NOMO-1 (cell line): Measurements from ENCODE around the gene CFAP53.

Experiments
- DNase-seq, 2 experiments: peaks; one replicate each; lab custom pipeline; 2025; ENCODE audit not compliant: unreplicated experiment in 2 of 2; lab: John Stamatoyannopoulos, UW

CFAP53 gene

DNA sequence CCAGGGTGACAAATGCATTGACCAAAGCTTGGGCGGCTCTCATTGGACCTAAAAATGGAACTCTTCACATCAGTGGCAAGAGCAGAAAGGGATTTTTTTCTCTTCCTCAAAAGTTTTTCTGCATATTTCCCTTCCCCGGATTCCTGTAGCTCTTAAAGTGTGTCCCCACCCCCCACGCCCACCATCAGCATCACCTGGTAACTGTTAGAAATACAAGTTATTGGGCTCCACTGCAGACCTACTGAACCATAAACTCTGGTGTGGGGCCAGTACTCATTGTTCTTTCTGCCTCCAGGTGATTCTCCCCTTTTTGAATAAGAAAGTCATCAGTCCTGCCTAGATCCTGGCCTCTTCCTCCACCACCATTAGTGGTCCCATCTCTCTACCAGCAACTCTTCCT, 70.0 kb downstream of the CFAP53 start:
- no peak for DNase-seq

DNA sequence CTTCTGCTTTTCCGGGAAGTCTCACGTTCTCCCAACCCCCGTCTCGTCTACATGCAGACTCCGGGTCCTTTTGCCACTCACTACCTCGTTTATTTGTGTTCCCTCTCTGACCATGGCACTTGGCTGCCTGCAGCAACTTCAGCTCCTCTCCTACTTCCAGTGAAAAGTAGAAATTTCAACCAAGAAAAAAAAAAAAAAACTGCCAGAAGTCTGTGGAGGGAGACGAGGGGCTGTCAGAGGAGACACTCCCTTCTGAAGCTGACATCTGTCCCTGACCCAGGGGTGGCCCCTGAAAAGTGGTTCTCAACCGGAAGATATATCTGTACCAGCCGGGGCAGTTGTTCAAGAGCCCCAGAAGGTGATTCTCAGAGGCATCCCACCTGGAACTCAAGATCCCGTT, 70.6 kb downstream of the CFAP53 start:
- DNase-seq, result no peak

DNA sequence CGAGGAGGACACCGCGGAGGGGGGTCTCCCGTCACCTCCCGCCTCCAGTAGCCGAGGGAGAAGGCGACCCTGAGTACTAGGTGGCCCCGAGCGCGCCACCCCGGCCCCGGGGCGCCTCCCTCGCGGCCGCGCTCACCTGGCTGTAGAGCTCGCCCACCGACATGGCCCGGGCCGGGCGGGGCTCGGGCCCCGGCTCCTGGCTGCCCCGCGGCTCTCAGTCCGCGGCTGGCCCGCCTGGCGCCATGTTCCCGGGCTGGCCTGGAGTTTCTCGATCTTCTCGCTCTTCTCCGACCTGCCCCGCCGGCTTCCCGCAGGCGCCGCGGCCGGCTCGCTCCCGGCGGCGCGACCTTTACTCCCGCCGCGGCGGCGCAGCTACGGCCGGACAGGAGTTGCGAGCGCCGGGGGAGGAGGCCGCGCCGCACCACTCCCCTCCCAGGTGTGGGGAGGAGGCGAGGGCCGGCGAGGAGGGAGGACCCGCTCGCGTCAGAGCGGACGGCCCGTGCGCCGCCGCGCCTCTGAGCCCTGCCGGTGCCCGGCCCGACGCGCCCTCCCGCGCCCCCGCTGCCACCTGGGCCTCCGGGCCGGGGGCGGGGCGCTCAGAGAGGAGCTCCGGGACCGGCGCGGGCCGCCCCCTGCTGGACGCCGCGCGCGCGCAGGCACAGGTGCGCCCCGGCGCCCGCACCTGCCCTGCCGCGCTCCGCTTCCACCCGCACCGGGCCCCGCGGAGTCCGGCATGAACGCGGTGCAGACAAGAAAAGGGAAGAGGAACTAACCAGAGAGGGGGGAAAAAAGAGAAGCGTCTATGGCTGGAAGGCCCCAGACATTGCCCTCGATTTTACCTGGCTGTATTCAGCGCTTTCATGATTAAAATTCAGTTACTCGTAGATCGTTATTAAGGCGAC, 71.4 kb downstream of the CFAP53 start, which contains the start of gene MYO5B:
MYO5B (minus strand) TSS at position 517 of the 902 bp plus-strand sequence; CDS start at position 163, 354 bp downstream.
- peak; percentile 37 to 59 for DNase-seq

DNA sequence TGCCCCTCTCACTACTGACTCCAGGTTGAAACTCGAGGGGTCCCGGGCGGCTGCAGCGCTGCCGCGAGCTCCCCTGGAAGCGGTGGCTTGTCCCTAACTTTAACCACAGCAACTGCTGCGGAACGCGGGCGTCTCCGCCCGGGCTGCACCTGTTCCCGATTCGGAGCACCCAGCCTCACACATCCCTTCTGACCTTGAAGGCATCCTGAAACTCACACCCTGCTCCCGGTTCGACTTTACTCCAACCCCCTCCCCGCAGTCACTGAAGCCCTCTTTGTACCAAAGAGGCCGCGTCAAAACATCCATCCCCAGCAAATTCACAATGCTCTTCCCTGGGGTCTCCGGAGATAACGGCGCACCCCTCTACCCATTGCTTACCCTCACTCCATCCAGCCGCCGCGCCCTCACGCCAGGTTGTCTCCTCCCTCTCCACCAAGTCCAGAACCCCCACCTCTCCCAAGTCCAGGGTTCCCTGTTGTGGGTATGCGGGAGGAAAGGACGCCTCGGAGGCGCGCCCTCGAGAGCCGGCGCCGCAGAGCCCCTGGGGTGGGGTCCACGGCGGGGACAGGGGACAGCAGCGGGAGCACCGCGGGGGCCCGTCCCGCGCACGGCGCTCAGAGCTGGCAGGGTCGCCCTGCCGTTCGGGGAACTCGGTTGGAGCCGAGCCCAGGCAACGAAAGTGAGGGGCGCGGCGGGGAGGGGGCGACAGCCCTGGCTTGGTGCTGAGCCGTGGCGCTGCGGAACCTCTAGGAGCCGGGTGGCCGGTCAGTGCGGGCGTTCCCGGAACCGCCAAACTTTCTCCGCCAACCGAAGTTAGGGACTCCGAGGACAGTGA, 72.3 kb downstream of the CFAP53 start:
- DNase-seq, result no peak

DNA sequence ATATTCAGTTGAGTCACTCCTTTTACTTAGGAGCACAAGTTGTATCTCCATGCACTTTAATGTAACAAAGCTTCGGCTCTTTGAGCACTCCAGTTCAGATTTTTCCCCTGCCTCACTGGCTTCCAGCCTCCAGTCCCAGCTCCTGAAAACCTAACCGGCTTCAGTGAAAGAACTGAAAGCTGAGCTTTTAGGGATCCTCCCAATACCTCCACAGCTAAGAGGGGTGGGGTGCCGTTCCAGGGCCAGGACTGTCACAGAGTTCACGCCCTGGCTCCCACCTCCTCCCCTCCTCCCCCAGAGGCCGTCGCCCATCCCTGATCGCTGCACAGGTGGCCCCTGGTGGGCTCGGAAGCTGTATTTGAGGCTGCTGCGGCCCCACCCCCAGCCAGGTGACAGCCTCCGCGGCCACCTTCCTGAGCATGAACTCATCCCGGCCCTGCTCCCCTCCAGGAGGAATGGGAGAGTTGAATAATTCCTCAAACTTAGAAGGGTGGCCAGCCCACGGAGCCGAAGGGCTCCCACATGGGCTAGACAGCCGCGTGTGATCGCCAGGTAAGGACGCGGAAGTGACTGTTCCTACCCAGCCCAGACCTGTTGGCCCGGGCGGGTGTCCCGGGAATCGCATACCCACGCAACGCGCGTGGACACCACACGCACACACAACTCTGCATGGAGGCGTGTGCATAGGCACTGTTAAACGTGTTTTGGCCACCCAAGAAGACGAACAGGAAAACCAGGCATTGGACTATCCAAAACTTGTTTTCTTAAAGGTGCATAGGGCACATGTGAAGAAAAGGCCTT, 73.1 kb downstream of the CFAP53 start:
- DNase-seq, result no peak

DNA sequence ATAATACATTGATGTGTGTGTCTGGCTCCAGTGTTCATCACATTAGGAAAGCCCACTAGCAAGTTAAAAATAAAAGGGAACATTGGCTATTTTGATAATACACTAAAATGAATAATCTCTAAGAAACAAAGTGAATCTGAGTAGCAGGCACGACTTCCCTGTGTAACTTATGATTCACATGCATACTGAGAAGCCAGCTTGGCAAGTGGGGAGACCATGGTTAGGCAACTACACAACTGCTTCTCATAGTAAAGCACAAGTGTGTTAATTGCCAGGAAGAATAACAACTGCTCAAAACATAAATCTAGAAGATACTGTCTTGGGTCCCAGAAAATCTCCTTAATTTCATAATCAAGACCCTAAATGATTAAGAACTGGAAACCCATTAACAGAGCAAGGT, 75.4 kb downstream of the CFAP53 start:
- DNase-seq, result no peak

DNA sequence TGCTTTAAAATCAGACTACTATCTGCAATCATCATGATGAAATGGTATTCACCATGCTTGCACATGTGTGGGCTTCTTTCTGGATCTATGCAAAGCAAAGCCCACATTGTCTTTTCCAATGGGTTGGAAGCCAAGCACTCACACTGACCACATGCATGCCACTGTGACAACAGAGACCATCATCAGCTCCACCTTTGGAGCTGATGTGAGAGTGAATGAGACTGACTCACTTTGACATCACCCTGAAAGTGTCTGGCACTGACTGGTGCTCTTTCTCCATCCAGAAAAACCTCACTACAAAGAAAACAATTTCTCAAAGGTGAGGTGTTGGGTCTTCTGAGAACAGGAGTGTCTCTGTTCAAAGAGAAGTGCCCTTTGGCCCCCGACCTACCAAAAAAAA, 76.1 kb downstream of the CFAP53 start:
- no peak for DNase-seq

DNA sequence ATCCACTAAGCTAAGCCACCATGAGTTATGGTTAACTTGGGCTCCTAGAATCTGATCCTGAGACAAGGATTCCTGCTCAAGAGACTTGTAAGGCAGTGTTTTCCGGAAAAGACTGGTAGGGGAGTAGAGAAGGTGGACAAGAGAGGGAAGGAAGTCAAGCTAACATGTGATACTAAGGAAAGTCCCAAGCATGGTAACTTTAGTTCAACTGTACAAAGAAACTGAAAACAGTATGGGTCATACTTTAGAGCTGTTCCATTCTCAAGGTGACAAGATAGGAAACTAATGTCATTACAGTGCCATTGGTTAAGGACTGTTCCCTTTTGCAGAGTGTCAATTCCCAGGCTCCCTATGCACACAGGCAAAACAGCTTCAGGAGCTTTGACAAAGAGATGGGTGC, 77.1 kb downstream of the CFAP53 start:
- no peak for DNase-seq

DNA sequence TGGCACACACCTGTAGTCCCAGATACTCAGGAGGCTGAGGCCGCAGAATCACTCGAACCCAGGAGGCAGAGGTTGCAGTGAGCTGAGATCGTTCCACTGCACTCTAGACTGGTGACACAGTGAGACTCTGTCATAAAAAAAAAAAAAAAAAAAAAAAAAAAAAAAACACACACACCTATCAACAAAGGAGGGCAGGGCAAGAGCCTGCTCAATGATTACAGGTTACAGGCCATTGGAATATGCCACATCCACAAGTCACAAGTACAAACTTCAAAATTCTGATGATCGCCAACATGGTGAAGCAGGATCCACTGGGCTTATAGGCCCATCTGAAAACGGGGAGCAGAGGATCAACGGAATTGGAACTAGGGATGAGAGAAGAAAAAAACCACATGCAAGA, 77.6 kb downstream of the CFAP53 start:
- no peak for DNase-seq

DNA sequence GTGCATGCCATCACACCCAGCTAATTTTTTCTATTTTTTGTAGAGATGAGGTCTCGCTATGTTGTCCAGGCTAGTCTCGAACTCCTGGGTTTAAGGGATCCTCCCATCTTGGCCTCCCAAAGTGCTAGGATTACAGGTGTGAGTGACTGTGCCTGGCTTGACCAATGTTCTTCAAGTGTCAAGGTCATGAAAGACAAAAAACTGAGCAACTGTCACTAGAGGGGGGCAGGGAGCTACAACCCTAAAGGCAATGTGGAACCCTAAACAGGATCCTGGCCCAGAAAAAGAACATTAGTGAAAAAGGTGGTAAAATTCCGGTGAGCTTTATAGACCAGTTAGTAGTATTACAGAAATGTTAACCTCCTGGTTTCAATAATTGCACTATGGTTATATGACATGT, 78.6 kb downstream of the CFAP53 start:
- DNase-seq, result no peak

DNA sequence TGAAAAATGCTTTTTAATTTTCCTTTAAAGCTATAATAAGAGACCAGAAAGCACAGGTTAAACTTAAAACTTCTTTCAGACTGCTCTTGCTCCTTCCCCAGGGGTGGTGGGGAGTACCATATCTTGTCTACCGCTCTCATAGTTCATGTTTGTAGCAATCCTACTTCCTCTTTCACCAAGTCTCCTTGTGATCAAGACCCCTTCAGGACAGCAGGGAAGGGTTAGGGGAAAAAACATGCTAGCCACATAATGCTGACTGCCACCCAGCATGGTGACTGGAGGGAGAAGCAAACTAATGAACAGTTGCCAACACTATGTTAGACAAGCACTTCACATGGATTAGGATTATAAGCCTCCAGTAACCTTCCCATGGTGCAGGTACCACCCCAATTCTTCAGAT, 79.9 kb downstream of the CFAP53 start:
- no peak for DNase-seq

DNA sequence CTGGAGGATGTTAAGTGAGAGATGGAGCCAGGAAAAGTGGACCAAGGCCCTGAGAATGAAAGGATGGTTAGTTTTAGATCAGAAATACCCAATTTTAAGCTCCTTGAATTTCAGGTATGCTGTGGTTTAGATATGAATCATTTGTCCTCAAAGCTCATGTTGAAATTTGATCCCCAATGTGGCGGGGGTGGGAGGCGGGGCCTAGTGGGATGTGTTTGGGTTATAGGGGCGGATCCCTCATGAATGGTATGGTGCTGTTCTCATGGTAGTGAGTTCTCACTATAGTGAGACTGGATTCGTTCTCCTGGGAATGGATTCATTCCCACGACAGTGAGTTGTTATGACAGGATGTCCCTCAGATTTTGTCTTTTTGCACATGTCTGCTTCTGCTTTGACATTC, 82.7 kb downstream of the CFAP53 start:
- DNase-seq, result no peak

DNA sequence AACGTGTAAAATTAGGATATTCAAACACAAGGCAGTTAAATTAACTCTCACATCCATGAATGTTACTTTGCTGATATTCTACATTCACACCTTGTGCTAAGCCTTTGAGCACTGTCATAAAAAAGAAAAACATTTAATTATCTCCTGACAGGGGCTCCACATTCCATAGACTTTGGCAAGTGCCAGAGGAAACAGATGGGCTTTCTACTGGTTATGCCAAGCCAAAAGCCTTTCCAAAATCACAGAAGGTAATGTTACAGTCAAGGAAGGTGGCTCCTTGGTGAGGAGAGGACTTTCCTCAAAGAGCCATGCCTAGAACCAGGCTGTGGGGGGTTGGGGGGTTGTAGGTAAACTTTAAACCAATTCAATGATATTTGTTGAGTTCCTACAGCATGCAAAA, 83.8 kb downstream of the CFAP53 start:
- DNase-seq, result no peak

DNA sequence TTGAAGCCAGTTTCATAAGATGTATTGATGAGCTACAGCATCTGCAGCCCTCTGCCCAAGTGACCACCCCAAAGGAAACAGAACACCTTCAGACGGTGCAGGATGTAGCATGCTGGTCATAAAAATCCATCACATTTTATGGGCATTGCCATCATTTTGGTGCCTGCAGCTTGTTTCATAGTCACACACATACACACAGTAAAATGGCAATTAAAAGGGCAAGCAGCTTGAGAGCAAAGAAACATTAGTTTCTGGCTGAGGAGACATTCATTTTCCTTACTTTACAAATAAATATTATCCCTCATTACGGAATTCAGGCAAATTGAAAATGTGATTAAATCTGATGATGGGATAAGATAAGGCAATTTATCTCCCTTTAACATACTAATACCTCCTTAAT, 84.7 kb downstream of the CFAP53 start:
- DNase-seq, result no peak

DNA sequence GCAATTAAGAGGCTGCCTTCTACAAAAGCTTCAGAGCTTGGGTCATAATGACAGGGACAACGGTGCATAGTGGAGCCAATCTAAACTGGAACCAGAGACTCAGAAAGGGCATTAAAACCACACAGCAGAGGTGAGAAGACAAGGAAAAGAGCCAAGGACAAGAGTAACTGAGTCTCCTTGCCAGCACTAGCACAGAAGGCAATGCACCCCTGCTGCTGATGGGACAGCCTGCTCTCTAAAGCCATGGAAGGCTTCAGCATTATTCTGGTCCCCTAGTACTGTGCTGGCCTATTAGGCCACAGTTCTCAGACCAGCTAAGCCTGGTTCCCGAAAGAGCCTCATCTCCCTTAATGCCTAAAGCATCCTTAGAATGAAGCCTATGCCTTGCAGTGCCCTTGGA, 86.8 kb downstream of the CFAP53 start:
- no peak for DNase-seq

DNA sequence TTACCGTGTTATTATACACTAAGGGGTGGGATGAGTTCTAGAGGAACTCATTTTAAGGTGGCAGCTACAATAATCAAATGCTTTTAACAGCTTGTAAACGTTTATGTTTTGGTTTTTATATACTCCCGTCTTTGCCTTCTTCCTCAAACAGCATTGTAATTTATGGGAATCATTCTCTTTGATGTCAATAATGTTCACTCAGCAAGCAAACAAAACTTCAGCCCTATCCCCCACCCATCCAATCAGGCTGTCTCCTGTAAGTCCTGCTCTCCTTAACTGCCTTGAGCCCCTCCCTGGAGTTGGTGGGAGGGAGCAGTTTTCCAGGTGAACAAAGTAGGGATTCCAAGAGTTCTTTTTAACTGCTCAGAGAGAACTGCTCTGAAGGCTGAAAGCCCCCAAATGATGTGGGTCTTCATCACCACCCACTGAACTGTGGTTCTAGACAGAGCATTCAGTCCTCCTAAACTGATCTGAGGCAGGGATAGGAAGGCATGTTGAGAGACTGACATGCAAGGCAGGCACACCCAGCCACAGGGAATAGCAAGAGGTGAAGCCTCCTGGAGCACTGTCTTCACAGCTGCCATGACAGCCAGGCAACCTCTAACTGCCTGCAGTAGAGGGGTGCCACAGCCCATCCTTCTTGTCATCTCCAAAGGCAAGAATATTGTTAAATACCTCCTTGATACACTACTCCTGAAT, 88.9 kb downstream of the CFAP53 start:
- DNase-seq, result no peak
